ENCODE data around the gene PPP1R26.

The PPP1R26 gene

DNA sequence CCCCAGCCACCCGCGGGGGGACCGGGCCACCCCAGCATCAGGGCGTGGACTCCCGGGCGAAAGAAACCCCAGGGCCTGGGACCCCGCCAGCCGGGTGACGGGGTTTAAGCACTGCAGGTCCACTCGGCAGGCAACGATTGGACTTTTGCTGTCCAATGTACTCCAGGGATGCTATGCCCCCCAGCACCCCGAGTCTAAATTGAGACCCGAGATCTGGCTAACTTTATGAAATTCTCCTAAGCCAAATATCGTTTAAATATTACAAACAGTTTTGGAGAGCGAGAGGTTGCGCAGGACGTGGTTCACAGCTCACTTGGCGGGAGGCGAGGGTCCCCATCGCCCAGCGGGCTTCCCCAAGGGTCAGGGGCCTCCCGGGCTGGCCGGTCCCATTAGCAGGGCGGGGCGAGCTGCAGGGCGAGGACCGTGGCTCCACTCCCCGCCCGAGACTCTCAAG is 20.5 kb downstream of the PPP1R26 start:
- peak overlapping the region; percentile 68 for H3K4me3 ChIP-seq (ENCODE audit: control insufficient read depth, low read depth, low read length)
- TF ChIP-seq, protein P1, sequence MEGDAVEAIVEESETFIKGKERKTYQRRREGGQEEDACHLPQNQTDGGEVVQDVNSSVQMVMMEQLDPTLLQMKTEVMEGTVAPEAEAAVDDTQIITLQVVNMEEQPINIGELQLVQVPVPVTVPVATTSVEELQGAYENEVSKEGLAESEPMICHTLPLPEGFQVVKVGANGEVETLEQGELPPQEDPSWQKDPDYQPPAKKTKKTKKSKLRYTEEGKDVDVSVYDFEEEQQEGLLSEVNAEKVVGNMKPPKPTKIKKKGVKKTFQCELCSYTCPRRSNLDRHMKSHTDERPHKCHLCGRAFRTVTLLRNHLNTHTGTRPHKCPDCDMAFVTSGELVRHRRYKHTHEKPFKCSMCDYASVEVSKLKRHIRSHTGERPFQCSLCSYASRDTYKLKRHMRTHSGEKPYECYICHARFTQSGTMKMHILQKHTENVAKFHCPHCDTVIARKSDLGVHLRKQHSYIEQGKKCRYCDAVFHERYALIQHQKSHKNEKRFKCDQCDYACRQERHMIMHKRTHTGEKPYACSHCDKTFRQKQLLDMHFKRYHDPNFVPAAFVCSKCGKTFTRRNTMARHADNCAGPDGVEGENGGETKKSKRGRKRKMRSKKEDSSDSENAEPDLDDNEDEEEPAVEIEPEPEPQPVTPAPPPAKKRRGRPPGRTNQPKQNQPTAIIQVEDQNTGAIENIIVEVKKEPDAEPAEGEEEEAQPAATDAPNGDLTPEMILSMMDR (conservative IDR thresholded peaks at IDR 0.05; ENCODE audit: control insufficient read depth, insufficient read depth, low read depth, low read length), result no peak
- DNase-seq (ENCODE audit: low read depth), result peak; percentile 47

DNA sequence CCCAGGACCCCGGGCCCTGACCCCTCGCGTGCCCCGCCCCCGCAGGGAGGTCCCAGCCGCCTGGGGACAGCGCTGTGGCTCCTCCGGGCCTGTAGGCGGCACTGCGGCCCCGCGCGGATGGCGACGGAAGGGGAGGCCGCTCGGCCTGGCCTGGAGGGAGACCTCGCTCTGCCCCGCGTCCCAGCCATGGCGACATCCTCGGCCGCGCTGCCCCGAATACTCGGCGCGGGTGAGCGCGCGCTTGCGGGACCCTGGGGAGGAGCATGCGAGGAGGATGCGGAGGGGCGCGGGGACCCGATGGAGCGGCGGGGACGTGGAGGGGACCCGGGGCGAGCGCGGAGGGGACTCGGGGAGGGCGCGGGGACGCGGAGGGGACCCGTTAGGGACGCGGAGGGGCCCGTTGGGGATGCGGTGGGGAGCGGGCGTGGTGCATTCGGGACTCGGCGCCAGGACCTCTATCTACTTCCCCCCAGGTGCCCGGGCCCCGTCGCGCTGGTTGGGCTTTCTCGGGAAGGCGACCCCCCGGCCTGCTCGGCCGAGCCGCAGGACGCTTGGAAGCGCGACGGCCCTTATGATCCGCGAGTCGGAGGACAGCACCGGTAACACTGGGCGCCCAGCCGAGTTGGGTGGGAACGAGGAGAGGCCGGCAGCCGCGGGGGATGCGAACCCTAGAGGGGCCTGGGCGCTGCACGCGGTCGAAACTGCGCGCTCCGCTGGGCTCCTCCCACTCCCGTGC is 21.1 kb downstream of the PPP1R26 start, which contains the start of gene MRPS2:
MRPS2 (plus strand) TSS at position 158 of the 736 bp plus-strand sequence; CDS start at position 187, 29 bp downstream.
- TF ChIP-seq, protein P1 (conservative IDR thresholded peaks at IDR 0.05; ENCODE audit: control insufficient read depth, insufficient read depth, low read depth, low read length), result peak; percentile 43
- H3K4me3 ChIP-seq (ENCODE audit: control insufficient read depth, low read depth, low read length), result peak within 1 kb of the TSS; percentile 68
- peak; percentile 77 for DNase-seq (ENCODE audit: low read depth)

DNA sequence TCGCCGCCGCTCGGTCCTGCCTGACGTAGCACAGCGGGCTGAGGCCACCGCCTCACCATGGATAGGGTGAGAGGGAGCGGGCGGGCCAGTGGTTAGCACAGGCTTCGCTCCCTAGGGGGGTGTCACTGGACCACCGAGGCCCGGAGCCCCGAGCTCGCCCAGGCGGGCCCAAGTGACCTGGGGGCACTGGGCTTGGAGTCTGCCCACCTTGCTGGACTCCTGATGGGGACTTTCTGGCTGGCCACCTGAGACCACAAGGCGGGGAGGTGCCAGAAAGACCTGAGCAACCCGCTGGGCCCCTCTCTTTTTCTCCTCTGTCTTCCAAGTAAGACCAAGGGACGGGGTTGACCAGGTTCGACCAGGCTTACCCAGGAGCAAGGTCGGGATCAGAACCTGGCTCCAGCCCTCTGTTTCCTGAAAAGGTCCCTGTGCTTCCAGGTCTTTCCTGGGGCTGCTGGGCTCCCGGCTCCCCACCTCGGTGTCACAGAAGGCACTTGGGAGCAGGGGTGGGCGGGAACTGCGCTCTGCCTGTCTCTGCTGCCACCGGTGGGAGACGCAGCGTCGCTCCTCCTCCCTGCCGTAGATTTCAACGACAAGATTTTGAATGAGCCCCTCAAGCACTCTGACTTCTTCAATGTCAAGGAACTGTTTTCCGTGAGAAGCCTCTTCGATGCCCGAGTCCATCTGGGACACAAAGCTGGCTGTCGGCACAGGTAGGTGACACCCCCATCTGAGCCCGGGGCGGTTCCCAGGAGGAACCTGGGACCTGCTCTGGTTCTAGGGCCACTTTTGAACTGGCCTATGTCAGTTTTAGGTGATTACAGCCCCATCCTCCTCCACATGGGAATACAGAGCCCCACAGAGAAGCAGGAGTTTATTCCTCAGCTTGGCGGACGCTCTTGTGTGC is 21.9 kb downstream of the PPP1R26 start:
- peak; percentile 58 for DNase-seq (ENCODE audit: low read depth)
- peak overlapping the region; percentile 68 for H3K4me3 ChIP-seq (ENCODE audit: control insufficient read depth, low read depth, low read length)
- TF ChIP-seq, protein P1 (conservative IDR thresholded peaks at IDR 0.05; ENCODE audit: control insufficient read depth, insufficient read depth, low read depth, low read length), result no peak

DNA sequence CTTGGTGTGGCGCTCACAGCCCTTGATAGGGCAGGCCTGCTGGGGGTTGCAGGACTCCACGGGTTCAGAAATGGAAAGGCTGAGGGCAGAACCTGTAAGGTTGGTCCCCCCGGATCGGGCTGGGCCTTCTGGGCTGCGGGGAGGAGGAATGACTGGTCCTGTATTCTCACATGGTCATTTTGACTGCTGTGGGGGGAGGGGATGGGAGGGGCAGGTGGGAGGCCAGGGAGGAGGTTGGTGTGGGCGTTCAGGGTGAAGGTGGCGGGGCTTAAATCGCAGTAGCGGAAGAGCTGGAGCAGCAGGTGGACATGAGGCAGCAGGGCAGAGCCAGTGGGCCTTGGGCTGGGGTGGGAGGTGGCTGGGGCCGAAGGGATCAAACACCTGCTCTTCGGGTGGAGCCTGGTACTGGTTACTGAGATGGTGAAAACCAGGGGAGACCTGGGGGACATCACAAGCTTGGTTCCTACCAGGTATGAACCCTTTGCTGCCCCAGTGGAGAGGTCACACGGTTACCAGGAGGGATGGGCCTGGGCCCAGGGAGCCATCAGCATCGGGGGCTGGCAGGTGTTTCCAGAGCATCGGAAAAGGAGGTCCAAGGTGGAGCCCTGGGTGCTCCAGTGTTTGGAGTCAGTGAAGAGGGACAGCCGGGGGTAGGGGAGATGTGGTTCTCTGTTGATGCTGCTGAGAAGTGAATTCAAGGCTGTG is 22.7 kb downstream of the PPP1R26 start:
- no peak for DNase-seq (ENCODE audit: low read depth)
- peak overlapping the region; percentile 68 for H3K4me3 ChIP-seq (ENCODE audit: control insufficient read depth, low read depth, low read length)
- TF ChIP-seq, protein P1 (conservative IDR thresholded peaks at IDR 0.05; ENCODE audit: control insufficient read depth, insufficient read depth, low read depth, low read length), result no peak

DNA sequence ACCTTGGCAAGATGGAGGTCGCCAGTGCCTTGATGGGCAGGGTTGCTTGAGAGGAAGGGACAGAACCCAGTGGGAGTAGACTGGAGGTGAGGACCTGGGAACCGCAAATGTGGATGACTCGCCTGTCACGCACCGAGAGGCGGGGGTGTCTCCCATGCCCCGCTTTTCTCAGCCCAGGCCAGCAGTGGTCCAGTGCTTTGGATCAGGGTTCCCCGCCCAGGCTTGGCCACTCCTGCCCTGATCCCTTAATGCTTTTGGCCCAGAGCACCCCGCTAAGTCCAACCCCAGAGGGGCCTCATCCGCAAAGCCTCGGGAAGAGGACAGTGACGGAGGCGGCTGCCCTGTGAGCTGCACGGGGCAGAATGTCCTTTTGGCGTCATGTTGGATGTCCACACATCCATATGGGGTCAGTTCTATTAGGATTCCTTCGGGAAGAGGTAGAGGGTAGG is 23.3 kb downstream of the PPP1R26 start:
- DNase-seq (ENCODE audit: low read depth), result no peak
- H3K4me3 ChIP-seq (ENCODE audit: control insufficient read depth, low read depth, low read length), result no peak overlapping the region
- TF ChIP-seq, protein P1 (conservative IDR thresholded peaks at IDR 0.05; ENCODE audit: control insufficient read depth, insufficient read depth, low read depth, low read length), result no peak
